Ishikawa (cell line): ENCODE results near the gene CCDC92B.
A peak's percentile ranks its signal among the peaks of the same experiment; 100 is the strongest.

Experiments used
- CEBPB ChIP-seq: IDR thresholded peaks from 2 replicates; pipeline ENCODE4 v1.6.1; 2012
- CREB1 ChIP-seq: IDR thresholded peaks from 2 replicates; pipeline ENCODE4 v1.6.1; 2012; ENCODE audit warnings: low read depth
- EGR1 ChIP-seq: IDR thresholded peaks from 2 replicates; pipeline ENCODE4 v1.6.1; 2012
- EP300 ChIP-seq: IDR thresholded peaks from 2 replicates; pipeline ENCODE4 v1.6.1; 2012; ENCODE audit warnings: borderline replicate concordance
- FOXM1 ChIP-seq: IDR thresholded peaks from 2 replicates; pipeline ENCODE4 v1.6.1; 2012; ENCODE audit warnings: low read depth, borderline replicate concordance
- MAX ChIP-seq: IDR thresholded peaks from 2 replicates; pipeline ENCODE4 v1.6.1; 2012
- NFIC ChIP-seq: IDR thresholded peaks from 2 replicates; pipeline ENCODE4 v1.6.1; 2012
- RAD21 ChIP-seq: IDR thresholded peaks from 2 replicates; pipeline ENCODE4 v1.6.1; 2012; ENCODE audit warnings: low read depth
- REST ChIP-seq: IDR thresholded peaks from 2 replicates; pipeline ENCODE4 v1.6.1; 2012; ENCODE audit warnings: low read depth, mild to moderate bottlenecking
- TAF1 ChIP-seq: IDR thresholded peaks from 2 replicates; pipeline ENCODE4 v1.6.1; 2012; ENCODE audit warnings: low read depth, mild to moderate bottlenecking
- TCF12 ChIP-seq: IDR thresholded peaks from 2 replicates; pipeline ENCODE4 v1.6.1; 2012; ENCODE audit warnings: low read depth
- TEAD4 ChIP-seq: IDR thresholded peaks from 2 replicates; pipeline ENCODE4 v1.6.1; 2012
- USF1 ChIP-seq: IDR thresholded peaks from 2 replicates; pipeline ENCODE4 v1.6.1; 2012
- YY1 ChIP-seq: IDR thresholded peaks from 2 replicates; pipeline ENCODE4 v1.6.1; 2012; ENCODE audit warnings: low read depth
- ZBTB7A ChIP-seq: IDR thresholded peaks from 2 replicates; pipeline ENCODE4 v1.6.1; 2012; ENCODE audit warnings: low read depth

CCDC92B gene

GRCh38 chr17:2789700-2790099, 40.2 kb upstream of the CCDC92B start:
- TF ChIP-seq USF1 = no peak
- no peak for TF ChIP-seq TCF12
- no peak for TF ChIP-seq YY1
- TF ChIP-seq EP300 = no peak
- no peak for TF ChIP-seq EGR1
- no peak for TF ChIP-seq TEAD4
- TF ChIP-seq RAD21 = no peak
- TF ChIP-seq MAX = no peak
- no peak for TF ChIP-seq CEBPB
- TF ChIP-seq ZBTB7A = no peak
- TF ChIP-seq CREB1 = no peak
- no peak for TF ChIP-seq REST
- TF ChIP-seq FOXM1 = no peak
- no peak for TF ChIP-seq TAF1
- TF ChIP-seq NFIC = no peak

- TF ChIP-seq FOXM1 = no peak
- TF ChIP-seq ZBTB7A = no peak
- no peak for TF ChIP-seq NFIC
- TF ChIP-seq EGR1 = no peak
- peak; percentile 90 for TF ChIP-seq YY1
- TF ChIP-seq TAF1 = no peak
- TF ChIP-seq CEBPB = no peak
- no peak for TF ChIP-seq EP300
- no peak for TF ChIP-seq CREB1
- TF ChIP-seq REST = no peak
- no peak for TF ChIP-seq TCF12
- TF ChIP-seq USF1 = no peak
- TF ChIP-seq MAX = no peak
- no peak for TF ChIP-seq TEAD4
- TF ChIP-seq RAD21 = peak; percentile 79
Measured at GRCh38 chr17:2786176-2786881, 36.9 kb upstream of the CCDC92B start.

- TF ChIP-seq NFIC (no peak), CREB1 (no peak), RAD21 (no peak), REST (no peak), EGR1 (no peak), TAF1 (no peak), TCF12 (no peak), CEBPB (no peak), TEAD4 (no peak), ZBTB7A (no peak), USF1 (no peak), MAX (no peak), YY1 (no peak), EP300 (no peak)
Measured at GRCh38 chr17:2784864-2785263, 35.4 kb upstream of the CCDC92B start.
